GM19240 (cell line): ENCODE results near the gene TDRD12.

Source experiments
- DNase-seq: peaks from one replicate; pipeline ENCODE4 v3.0.0; 2011; ENCODE audit warnings: low spot score; ENCODE audit not compliant: insufficient read length

TDRD12 gene

GRCh38 chr19:32809254-32809653, 89.7 kb downstream of the TDRD12 start:
- no peak for DNase-seq

- no peak for DNase-seq
These were observed 90.2 kb downstream of the TDRD12 start for GRCh38 chr19:32809754-32810153.

- DNase-seq: no peak
These were observed 90.9 kb downstream of the TDRD12 start for GRCh38 chr19:32810452-32810851.

GRCh38 chr19:32811151-32811550, 91.6 kb downstream of the TDRD12 start:
- no peak for DNase-seq

GRCh38 chr19:32812036-32812435, 92.5 kb downstream of the TDRD12 start:
- no peak for DNase-seq

GRCh38 chr19:32812571-32812970, 93.0 kb downstream of the TDRD12 start:
- DNase-seq: no peak

GRCh38 chr19:32813862-32814425, 94.4 kb downstream of the TDRD12 start:
- no peak for DNase-seq

GRCh38 chr19:32814624-32815023, 95.1 kb downstream of the TDRD12 start:
- no peak for DNase-seq

GRCh38 chr19:32816555-32817099, 97.1 kb downstream of the TDRD12 start:
- no peak for DNase-seq

- no peak for DNase-seq
These were observed 98.3 kb downstream of the TDRD12 start for GRCh38 chr19:32817569-32818476.

GRCh38 chr19:32818536-32818935, 99.0 kb downstream of the TDRD12 start:
- DNase-seq: no peak

- DNase-seq: no peak
These were observed 100.1 kb downstream of the TDRD12 start for GRCh38 chr19:32819419-32820400.

GRCh38 chr19:32822916-32823746, 103.6 kb downstream of the TDRD12 start:
- no peak for DNase-seq

- no peak for DNase-seq
These were observed 104.2 kb downstream of the TDRD12 start for GRCh38 chr19:32823747-32824102.

- no peak for DNase-seq
These were observed 104.7 kb downstream of the TDRD12 start for GRCh38 chr19:32824191-32824751.

GRCh38 chr19:32824916-32825608, 105.5 kb downstream of the TDRD12 start:
- no peak for DNase-seq

GRCh38 chr19:32828139-32828538, 108.6 kb downstream of the TDRD12 start:
- no peak for DNase-seq

- no peak for DNase-seq
These were observed 109.2 kb downstream of the TDRD12 start for GRCh38 chr19:32828643-32829344.

- no peak for DNase-seq
These were observed 109.9 kb downstream of the TDRD12 start for GRCh38 chr19:32829345-32829896.
